GM10847 (cell line): Measurements from ENCODE around the gene CYP27A1.

Source experiments
- POLR2A ChIP-seq: IDR thresholded peaks from 2 replicates; pipeline ENCODE4 v1.6.1; 2011; ENCODE audit not compliant: insufficient read length; ENCODE audit errors: extremely low read depth

CYP27A1 gene

GRCh38 chr2:218755198-218755566 lies 26.8 kb upstream of the CYP27A1 start:
- TF ChIP-seq POLR2A = no peak

- TF ChIP-seq POLR2A = no peak
Observed at GRCh38 chr2:218755567-218756404, 26.2 kb upstream of the CYP27A1 start.

- no peak for TF ChIP-seq POLR2A
Observed at GRCh38 chr2:218756599-218757377, 25.2 kb upstream of the CYP27A1 start.

GRCh38 chr2:218761795-218762194 lies 20.2 kb upstream of the CYP27A1 start:
- no peak for TF ChIP-seq POLR2A

DNA sequence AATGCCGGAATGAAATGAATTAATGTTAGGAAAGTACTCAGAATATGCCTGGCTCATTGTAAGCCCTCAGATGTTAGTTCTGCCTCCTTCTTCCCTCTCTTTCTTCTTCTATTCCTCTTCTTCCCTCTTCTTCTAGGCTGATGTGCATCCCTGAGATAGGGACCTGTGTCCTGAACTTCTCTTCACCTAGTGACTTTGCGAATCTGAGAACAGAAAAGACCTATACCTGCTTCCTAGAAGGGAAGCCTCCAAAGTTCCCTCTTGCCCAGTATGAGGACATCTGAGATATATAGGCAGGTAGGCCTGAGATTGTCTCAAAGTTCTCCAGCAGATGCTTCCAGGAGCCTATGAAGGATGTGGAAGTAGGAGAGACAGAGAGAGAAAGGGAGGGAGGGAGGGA lies 8.1 kb upstream of the CYP27A1 start:
- TF ChIP-seq POLR2A = no peak

- TF ChIP-seq POLR2A = no peak
Observed at GRCh38 chr2:218776488-218776887, 5.5 kb upstream of the CYP27A1 start.

DNA sequence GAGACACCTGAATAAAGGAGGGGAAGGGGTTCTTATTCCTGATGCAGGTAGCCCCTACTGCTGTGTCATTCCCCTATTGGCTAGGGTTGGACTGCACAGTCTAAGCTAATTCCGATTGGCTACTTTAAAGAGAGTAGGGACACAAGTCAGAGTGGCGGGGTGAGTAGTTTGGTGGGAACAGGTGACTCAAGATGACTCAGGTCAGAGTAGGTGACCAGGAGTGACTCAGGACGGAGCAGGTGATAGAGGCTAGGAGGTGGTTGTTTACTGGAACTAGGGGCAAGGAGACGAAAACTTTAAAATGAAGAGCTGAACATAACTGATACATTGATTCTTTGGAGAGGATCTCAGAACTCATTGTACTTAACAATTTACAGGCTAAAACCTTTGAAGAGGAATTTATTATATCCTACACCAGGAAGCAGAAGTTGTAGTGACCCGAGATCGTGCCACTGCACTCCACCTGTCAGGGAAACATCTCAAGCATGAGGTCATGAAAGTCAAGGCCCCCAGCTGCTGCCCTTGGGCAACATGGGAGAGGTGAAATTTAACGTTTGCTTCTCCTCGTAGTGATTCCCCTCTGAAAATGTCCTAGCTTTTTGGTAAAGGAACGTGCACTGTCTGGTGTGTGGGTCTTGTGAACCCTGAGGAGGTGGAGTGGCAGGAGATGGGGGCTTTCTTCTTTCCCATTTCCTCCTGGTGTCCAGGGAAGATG lies 4.5 kb upstream of the CYP27A1 start:
- TF ChIP-seq POLR2A = no peak

GRCh38 chr2:218780046-218780445 lies 1.9 kb upstream of the CYP27A1 start:
- TF ChIP-seq POLR2A = no peak

GRCh38 chr2:218780851-218781690 lies 876 bp upstream of the CYP27A1 start:
- no peak for TF ChIP-seq POLR2A

DNA sequence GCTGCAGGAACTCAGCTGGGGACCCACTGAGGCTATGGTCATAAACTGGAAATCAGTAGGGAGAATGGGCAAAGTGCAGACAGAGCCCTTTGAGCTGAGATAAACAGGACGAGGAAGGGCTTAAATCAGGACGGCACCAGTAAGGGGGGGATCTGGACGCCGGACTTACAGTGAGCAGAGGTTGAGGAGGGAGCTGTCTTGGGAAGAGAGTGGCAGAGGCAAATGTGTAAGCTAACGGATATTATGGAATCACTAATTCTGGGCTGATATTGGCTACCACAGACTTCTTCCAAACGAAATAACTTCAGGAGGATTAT lies 539 bp downstream of the CYP27A1 start:
- TF ChIP-seq POLR2A = no peak

- no peak for TF ChIP-seq POLR2A
Observed at GRCh38 chr2:218783688-218784087, 1.7 kb downstream of the CYP27A1 start.

DNA sequence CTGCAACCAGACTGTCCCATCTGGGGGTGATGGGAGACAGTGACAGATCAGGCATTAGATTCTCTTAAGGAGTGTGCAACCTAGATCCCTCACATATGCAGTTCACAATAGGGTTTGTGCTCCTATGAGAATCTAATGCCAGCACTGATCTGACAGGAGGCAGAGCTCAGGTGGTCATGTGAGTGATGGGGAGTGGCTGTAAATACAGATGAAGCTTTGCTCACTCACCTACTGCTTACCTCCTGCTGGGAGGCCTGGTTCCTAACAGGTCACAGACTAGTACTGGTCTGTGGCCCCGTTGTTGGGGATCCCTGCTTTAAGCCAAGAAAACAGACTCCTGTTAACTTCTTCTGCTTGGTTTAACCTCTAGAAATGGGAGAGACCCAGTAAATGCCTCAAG lies 3.2 kb downstream of the CYP27A1 start:
- no peak for TF ChIP-seq POLR2A

GRCh38 chr2:218786133-218786532 lies 4.2 kb downstream of the CYP27A1 start:
- no peak for TF ChIP-seq POLR2A

GRCh38 chr2:218788529-218789255 lies 6.7 kb downstream of the CYP27A1 start:
- no peak for TF ChIP-seq POLR2A
